GM23338 (cell line): ENCODE measurements around the gene RFXAP. TPM values are rescaled to one million over a fixed set of nuclear protein-coding genes. Genes with fewer than 3 reads are reported as not detected.

Experiments
- ATAC-seq: fragments of 200-7000 bp; cut with Tn5 transposase; 3 replicates; pipeline ENCODE4 v1.9.1; 2020
- DNase-seq: peaks from one replicate; pipeline ENCODE4 v3.0.0-alpha.2; 2015; ENCODE audit warnings: low spot score
- H2AFZ ChIP-seq: fragments of 200-600 bp; sonication (generic); 2 replicates; pipeline ENCODE4 v1.8.0; 2016; ENCODE audit warnings: antibody characterized with exemption, mild to moderate bottlenecking, moderate library complexity
- H3F3A ChIP-seq: fragments of 200-600 bp; sonication (generic); replicated peaks from 2 replicates; pipeline ENCODE4 v1.8.0; 2017; ENCODE audit warnings: antibody characterized with exemption, mixed run types, low read depth
- H3K27ac ChIP-seq: fragments of 200-600 bp; sonication (generic); 2 replicates; pipeline ENCODE4 v1.6.1; 2016; ENCODE audit warnings: low read depth
- H3K27me3 ChIP-seq: fragments of 200-600 bp; sonication (generic); 2 replicates; pipeline ENCODE4 v1.8.0; 2016; ENCODE audit warnings: mild to moderate bottlenecking, mixed run types, moderate library complexity; ENCODE audit not compliant: insufficient read depth
- H3K36me3 ChIP-seq: fragments of 200-600 bp; sonication (generic); 2 replicates; pipeline ENCODE4 v1.8.0; 2016; ENCODE audit warnings: mild to moderate bottlenecking; ENCODE audit not compliant: insufficient read depth
- H3K4me1 ChIP-seq: fragments of 200-600 bp; sonication (generic); 2 replicates; pipeline ENCODE4 v1.8.0; 2016; ENCODE audit warnings: mild to moderate bottlenecking, moderate library complexity; ENCODE audit not compliant: insufficient read depth
- H3K4me2 ChIP-seq: fragments of 200-600 bp; sonication (generic); 2 replicates; pipeline ENCODE4 v1.7.1; 2017; ENCODE audit warnings: mixed run types
- H3K4me3 ChIP-seq: fragments of 200-600 bp; sonication (generic); 2 replicates; pipeline ENCODE4 v1.6.1; 2016; ENCODE audit warnings: mixed run types
- H3K79me2 ChIP-seq: fragments of 200-600 bp; sonication (generic); replicated peaks from 2 replicates; pipeline ENCODE4 v1.8.0; 2017; ENCODE audit warnings: mild to moderate bottlenecking; ENCODE audit not compliant: insufficient read depth
- H3K9me2 ChIP-seq: fragments of 200-600 bp; sonication (generic); 2 replicates; pipeline ENCODE4 v1.8.0; 2017; ENCODE audit not compliant: insufficient read depth
- H4K20me1 ChIP-seq: fragments of 200-600 bp; sonication (generic); replicated peaks from 2 replicates; pipeline ENCODE4 v1.8.0; 2017; ENCODE audit warnings: mild to moderate bottlenecking; ENCODE audit not compliant: insufficient read depth
- H3K27ac Mint-ChIP-seq: 2 replicates; pipeline ENCODE4 v1.8.0; 2020; ENCODE audit warnings: inconsistent platforms, mild to moderate bottlenecking, moderate library complexity, mixed read lengths
- H3K27me3 Mint-ChIP-seq: 3 replicates; pipeline ENCODE4 v1.8.0; 2022; ENCODE audit warnings: low read depth, mild to moderate bottlenecking, moderate library complexity, mixed read lengths, inconsistent platforms; ENCODE audit not compliant: insufficient read depth, poor library complexity
- H3K36me3 Mint-ChIP-seq: 3 replicates; pipeline ENCODE4 v1.8.0; 2021; ENCODE audit warnings: low read depth, mild to moderate bottlenecking, inconsistent platforms, moderate library complexity, mixed read lengths
- H3K4me1 Mint-ChIP-seq: 3 replicates; pipeline ENCODE4 v1.8.0; 2020; ENCODE audit warnings: mild to moderate bottlenecking, inconsistent platforms, mixed read lengths
- H3K4me3 Mint-ChIP-seq: 3 replicates; pipeline ENCODE4 v1.8.0; 2021; ENCODE audit warnings: moderate library complexity, mild to moderate bottlenecking, inconsistent platforms, mixed read lengths
- H3K9me3 Mint-ChIP-seq: 3 replicates; pipeline ENCODE4 v1.8.0; 2020; ENCODE audit warnings: moderate library complexity, mild to moderate bottlenecking, inconsistent platforms, mixed read lengths
- ETS1 ChIP-seq: IDR thresholded peaks from 2 replicates; pipeline ENCODE4 v1.6.1; 2016; ENCODE audit warnings: antibody characterized with exemption
- EZH2phosphoT487 ChIP-seq: fragments of 200-600 bp; sonication (generic); IDR thresholded peaks from one replicate; pipeline ENCODE4 v1.8.1; 2018; ENCODE audit warnings: antibody characterized with exemption; ENCODE audit not compliant: unreplicated experiment
- JUNB ChIP-seq: IDR thresholded peaks from one replicate; pipeline ENCODE4 v1.6.1; 2016; ENCODE audit warnings: antibody characterized with exemption; ENCODE audit not compliant: unreplicated experiment
- POLR2AphosphoS5 ChIP-seq: IDR thresholded peaks from 2 replicates; pipeline ENCODE4 v1.6.1; 2016; ENCODE audit warnings: antibody characterized with exemption, low read depth
- STAT1 ChIP-seq: IDR thresholded peaks from one replicate; pipeline ENCODE4 v1.6.1; 2016; ENCODE audit warnings: antibody characterized with exemption; ENCODE audit not compliant: unreplicated experiment
- ZNF462 ChIP-seq: fragments of 250-450 bp; sonication (Bioruptor Pico); IDR thresholded peaks from 2 replicates; pipeline ENCODE4 v1.5.0; 2020; ENCODE audit warnings: mild to moderate bottlenecking, moderate library complexity
- polyA plus RNA-seq: library from polyadenylated mRNA; unstranded; fragments of >200 nt; fragmentation: Nextera tagmentation; extraction: Ambion mirVana; gene quantifications from 2 replicates; pipeline ENCODE4 v1.2.1, GENCODE V29; 2016
- total RNA-seq: library from RNA; depleted of rRNA; stranded (reverse); fragments of >200 nt; shearing (Covaris generic); gene quantifications from 2 replicates; pipeline ENCODE4 v1.2.3, GENCODE V29; 2014

The RFXAP gene
- total and polyA plus RNA-seq, 2 experiments from 2014 or later = 6.3 to 8.5 TPM

GRCh38 chr13:36818804-36819738 is at the start of gene RFXAP (continued):
- TF ChIP-seq STAT1 (no peak), POLR2AphosphoS5 (peak; percentile 69)

GRCh38 chr13:36769545-36769944 is 49.5 kb upstream of the RFXAP start:
- ATAC-seq = no peak

More at GRCh38 chr13:36769545-36769944, 49.5 kb upstream of the RFXAP start:
- Histone ChIP-seq H4K20me1 (no peaks in the 10 kb centered on the region), H2AFZ (no peak overlapping the region), H3K4me1 (peaks cover 9% of the 10 kb centered on the region; the same call in 1 of the 2 replicates), H3K79me2 (no peaks in the 10 kb centered on the region), H3K4me3 (no peak overlapping the region), H3K9me2 (peaks cover 9% of the 10 kb centered on the region), H3K27ac (no peak overlapping the region), H3K27me3 (no peaks in the 10 kb centered on the region), H3K36me3 (no peaks in the 10 kb centered on the region), H3K4me2 (no peak overlapping the region), H3F3A (no peaks in the 10 kb centered on the region)
- DNase-seq = no peak
- H3K4me3 Mint-ChIP-seq = no peak overlapping the region
- TF ChIP-seq ETS1 (no peak), JUNB (no peak), ZNF462 (CRISPR knock-in tag) (no peak), EZH2phosphoT487 (no peak)
- H3K27ac Mint-ChIP-seq = no peak overlapping the region
- H3K27me3 Mint-ChIP-seq = no peaks in the 10 kb centered on the region
- peaks cover 17% of the 10 kb centered on the region for H3K9me3 Mint-ChIP-seq
- peaks cover 14% of the 10 kb centered on the region; the same call in 1 of the 3 replicates for H3K36me3 Mint-ChIP-seq
- H3K4me1 Mint-ChIP-seq = peaks cover 21% of the 10 kb centered on the region
